Raji (cell line): ENCODE data around the gene PDCD4.
A peak's percentile ranks its signal among the peaks of the same experiment; 100 is the strongest.

ENCODE experiments used
- POLR2A ChIP-seq: IDR thresholded peaks from 2 replicates; pipeline ENCODE4 v1.6.1; 2011; ENCODE audit warnings: low read depth, low read length, control low read depth; ENCODE audit not compliant: insufficient read depth

PDCD4 gene

GRCh38 chr10:110918643-110919348 lies 47.1 kb downstream of the PDCD4 start, which contains the start of gene BBIP1:
BBIP1 (minus strand) TSS chr10:110919180; CDS start chr10:110918157, 1,023 bp downstream.
- TF ChIP-seq POLR2A, result peak; percentile 70

DNA sequence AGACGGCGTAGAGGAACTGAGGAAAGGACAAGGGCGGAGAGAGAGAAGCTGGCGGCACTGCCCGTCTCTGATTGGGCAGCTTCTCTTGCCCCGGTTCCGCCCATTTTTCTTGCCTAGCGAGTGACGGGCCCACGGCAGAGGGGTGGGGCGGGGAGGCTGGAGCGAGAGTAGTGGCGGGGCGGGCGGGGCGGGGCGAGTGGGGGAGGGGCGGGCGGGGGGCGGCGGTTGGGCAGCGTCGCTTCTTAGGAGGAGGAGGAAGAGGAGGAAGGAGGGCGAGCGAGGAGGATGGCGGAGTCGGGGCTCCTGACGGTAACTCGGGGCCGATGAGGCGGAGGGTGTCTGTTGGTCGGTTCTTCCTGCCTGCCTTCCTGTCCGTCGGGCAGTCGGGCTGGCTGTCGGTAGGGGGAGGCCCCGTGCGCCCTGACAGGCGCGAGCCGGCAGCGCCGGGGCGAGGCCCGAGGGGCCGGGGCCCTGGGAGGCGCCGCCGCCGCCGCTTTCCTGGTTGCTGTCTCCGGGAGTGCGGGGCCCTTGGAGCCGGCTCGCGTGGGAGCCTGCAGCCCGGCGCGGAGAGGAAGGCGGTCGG lies 47.7 kb downstream of the PDCD4 start, which contains the start of gene SHOC2:
TSS of gene SHOC2 (plus strand) at position 256 of the 583 bp plus-strand sequence. CDS start 44,755 bp downstream, outside the sequence.
- TF ChIP-seq POLR2A, result peak; percentile 88

GRCh38 chr10:110919971-110920881 lies 48.5 kb downstream of the PDCD4 start:
- TF ChIP-seq POLR2A, result peak; percentile 44; the same call in 1 of the 2 replicates

DNA sequence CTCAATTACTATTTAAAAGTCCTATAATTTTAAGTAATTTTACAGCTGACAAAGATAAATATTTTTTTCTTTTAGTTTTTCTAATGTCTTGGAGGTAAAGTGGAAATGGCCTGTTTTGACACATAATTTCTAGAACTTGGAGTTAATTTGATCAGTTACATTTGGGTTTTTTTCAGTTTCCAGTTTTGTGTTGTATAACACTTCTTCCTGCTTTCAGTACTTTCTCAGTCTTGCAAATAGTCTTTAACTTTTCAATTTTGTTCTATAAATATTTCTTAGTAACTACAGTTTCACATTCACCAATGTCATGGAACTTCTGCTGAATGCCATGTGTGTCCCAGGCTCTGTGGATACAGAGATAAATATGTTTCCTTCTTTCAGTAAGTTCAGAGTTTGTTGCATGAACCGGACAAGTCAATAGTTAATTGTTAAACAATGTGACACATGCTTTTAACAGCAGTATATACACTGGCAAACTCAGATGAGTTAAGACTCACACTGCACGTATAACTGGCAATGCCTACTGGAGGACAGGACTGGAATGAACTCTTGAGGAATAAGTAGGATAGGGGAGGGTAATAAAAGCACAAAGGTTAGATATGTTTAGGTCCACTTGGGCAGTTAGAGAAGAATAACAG lies 52.2 kb downstream of the PDCD4 start:
- no peak for TF ChIP-seq POLR2A

GRCh38 chr10:110927461-110927860 lies 55.7 kb downstream of the PDCD4 start:
- no peak for TF ChIP-seq POLR2A

DNA sequence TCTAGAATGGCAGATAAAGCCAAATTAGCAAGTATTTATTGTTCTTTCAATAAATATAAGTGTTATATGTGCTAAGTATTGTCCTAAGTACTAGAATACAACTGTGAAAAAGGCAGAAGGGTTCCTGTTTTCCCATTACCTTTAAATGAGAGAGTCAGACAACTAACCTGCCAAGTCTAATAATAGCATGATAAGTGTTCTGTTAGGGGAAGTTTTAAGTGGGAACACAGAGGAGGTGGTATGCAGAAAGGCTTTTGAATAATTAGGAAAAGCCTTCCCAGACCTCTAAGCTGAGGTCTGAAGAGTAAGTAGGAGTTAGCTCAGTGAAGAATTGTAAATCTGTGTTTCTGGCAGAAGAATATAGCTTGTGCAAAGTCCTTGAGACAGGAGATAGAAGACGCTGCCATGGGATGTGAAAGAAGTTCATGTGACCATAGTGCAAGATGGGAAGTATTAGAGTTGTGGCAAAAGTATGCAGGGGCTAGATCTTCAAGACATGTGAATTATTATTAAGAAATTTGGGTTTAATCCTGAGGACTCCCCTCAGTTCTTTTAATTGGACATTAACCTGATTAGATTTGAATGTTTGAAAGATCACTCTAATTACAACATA lies 60.1 kb downstream of the PDCD4 start:
- TF ChIP-seq POLR2A, result no peak

DNA sequence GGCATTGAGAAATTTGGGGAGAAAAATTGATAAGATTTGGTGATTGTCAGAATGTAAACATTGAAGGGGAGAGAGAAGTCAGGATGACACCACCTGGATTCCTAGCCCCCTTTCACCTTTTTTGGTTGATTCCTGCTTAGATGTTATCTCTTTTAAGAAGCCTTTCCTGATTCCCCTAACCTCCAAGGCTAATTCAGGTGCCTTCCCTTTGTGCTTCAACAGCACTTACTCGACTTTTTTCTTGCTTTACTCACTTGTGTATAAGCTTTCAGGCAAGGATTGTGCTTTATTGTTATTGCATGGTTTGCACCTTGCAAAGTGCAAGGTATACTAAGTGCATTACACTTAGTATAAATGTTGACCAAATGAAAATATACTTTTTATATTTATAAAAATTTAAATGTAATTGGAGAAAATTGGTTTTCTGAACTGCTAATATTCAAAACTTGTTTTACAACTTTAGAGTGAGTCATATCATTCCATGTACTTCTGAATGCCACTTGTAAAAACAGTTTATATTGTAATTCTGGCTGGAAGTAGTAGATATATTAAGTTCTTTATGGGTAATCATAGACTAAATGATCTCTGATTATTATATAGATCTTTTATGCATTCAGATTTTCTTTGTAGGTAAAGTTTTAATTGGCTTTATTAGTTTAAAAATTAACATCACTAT lies 60.9 kb downstream of the PDCD4 start:
- no peak for TF ChIP-seq POLR2A

DNA sequence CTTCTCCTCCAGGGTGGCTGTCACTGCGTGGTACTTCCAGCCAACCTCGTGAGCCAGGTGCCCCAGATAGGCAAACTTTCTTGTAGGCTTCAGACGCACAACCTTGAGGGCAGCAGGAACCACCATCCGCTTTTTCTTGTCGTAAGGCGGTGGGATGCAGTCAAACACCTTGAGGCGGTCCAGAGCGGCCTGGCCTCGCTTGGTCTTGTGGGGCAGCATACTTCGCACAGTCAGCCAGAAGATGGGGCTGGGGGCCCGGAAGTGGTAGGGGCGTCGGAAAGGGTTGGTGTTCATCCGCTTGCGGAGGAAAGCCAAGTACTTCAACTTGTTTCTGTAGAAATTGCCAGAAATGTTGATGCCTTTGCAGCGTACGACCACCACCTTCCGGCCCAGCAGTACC lies 65.0 kb downstream of the PDCD4 start:
- TF ChIP-seq POLR2A, result no peak

GRCh38 chr10:110939419-110939818 lies 67.7 kb downstream of the PDCD4 start:
- no peak for TF ChIP-seq POLR2A

GRCh38 chr10:110944792-110945396 lies 73.2 kb downstream of the PDCD4 start:
- no peak for TF ChIP-seq POLR2A

DNA sequence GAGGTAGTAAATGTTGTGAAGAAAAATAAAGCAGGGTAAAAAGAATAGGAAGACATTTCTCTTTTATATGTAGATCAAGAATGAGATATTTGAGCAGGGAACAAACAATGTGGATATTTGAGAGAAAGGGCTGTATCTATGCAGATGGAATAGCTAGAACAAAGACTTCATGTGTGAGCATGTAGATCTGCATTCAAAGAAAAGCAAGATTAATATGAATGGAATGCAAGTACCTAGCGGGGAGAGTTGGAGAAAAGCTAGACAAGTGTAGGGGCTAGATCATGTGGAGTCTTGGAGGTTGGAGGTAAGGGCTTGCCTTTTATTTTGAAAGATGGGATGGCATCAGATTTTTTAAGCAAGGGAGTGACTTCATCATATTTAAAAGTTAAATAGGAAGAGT lies 74.8 kb downstream of the PDCD4 start:
- no peak for TF ChIP-seq POLR2A

DNA sequence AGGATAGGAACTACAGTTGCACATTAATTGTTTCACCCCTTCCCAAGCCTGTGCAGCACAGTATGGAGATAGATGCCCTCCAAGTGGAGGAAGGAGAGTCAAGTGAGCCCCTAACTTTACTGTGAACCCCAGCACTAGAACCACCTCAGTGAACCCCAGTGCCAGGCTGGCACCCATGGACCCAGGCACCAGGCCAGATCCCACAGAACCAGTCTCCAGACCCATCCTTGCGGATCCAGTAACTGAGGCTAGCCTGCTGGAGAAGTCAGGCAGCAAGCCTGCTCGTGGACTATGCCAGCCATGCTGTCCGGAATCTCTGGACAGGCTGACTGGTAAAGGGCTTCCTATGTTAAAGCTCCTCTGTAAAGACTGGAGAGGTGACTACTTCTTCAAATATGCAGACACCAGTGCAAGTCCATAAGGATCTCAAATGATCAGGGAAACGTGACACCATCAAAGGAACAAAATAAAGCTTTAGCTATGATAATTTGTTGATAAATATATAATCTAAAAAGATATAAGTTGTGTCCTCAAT lies 75.4 kb downstream of the PDCD4 start:
- no peak for TF ChIP-seq POLR2A
